Spinal cord (tissue), 10 donors: ENCODE results near the gene OR6N1. TPM values are rescaled to one million over a fixed set of nuclear protein-coding genes. Genes with fewer than 3 reads are reported as not detected.

Source experiments
- DNase-seq, 6 donors: peaks; one replicate each; pipeline versions ENCODE4 v3.0.0 to v3.0.0-alpha.2; 2013 to 2015; ENCODE audit warnings: low spot score in 6 of 6, low read depth in 4 of 6
- H3K27ac ChIP-seq: one replicate; pipeline ENCODE4 v1.5.1; 2013; ENCODE audit warnings: low read depth, low read length, control low read depth
- H3K27me3 ChIP-seq: one replicate; pipeline ENCODE4 v1.6.1; 2013; ENCODE audit warnings: low read length; ENCODE audit not compliant: control insufficient read depth, insufficient read depth
- H3K36me3 ChIP-seq: one replicate; pipeline ENCODE4 v1.6.1; 2013; ENCODE audit warnings: low read length; ENCODE audit not compliant: control insufficient read depth, insufficient read depth
- H3K4me1 ChIP-seq: one replicate; pipeline ENCODE4 v1.6.1; 2013; ENCODE audit warnings: low read length; ENCODE audit not compliant: control insufficient read depth, insufficient read depth
- H3K4me3 ChIP-seq: one replicate; pipeline ENCODE4 v1.5.1; 2013; ENCODE audit warnings: low read depth, low read length, control low read depth
- H3K9me3 ChIP-seq: one replicate; pipeline ENCODE4 v1.6.1; 2013; ENCODE audit warnings: low read length; ENCODE audit not compliant: control insufficient read depth, insufficient read depth
- WGBS: methylation state at CpG from one replicate; pipeline ENCODE4 v1.1.5; 2013; ENCODE audit warnings: missing lambda C conversion rate; ENCODE audit not compliant: insufficient coverage; 5-methylcytosine and 5-hydroxymethylcytosine counted together
- polyA plus RNA-seq, 2 donors: library from polyadenylated mRNA; unstranded; fragments of 120-200 nt; gene quantifications; one replicate each; pipeline ENCODE4 v1.2.1, GENCODE V29; 2013; ENCODE audit not compliant: insufficient read length in 2 of 2
- total RNA-seq, 2 donors: library from RNA; depleted of rRNA in 1 of 2; stranded (reverse); fragments of 120-200 nt in 1 of 2; fragments of >200 nt in 1 of 2; gene quantifications; one replicate each; pipeline versions ENCODE4 v1.2.3 to v1.2.4, GENCODE V29; 2013 to 2014
- donor health status: healthy.

The OR6N1 gene
- total and polyA plus RNA-seq, 4 donors: not detected

DNA sequence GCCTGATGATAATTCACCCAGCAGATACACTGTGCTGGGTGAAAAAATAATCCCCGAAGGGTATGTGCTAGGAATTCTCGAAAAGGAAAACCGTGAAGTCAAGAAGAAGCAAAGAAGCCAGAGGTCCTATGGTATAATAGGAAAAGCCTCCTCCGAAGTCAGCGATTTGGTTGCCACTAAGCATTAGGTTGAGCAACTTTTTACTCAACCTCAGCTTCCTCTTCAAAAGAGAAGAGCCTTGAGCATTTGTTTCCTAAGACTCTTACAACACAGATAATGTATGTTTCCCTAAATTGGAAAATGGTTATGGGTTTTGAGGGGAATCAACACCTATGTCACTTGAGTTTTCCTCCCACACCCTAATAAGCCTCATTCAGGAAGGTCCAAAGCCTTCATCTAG lies 37.9 kb upstream of the OR6N1 start:
- Histone ChIP-seq H3K4me1 (no peaks in the 10 kb centered on the region), H3K27ac (no peak overlapping the region), H3K9me3 (no peaks in the 10 kb centered on the region), H3K36me3 (no peaks in the 10 kb centered on the region), H3K27me3 (no peaks in the 10 kb centered on the region), H3K4me3 (no peak overlapping the region)
- no peak for DNase-seq
- WGBS: 100% methylated on average over 1 of the region's 5 CpGs

DNA sequence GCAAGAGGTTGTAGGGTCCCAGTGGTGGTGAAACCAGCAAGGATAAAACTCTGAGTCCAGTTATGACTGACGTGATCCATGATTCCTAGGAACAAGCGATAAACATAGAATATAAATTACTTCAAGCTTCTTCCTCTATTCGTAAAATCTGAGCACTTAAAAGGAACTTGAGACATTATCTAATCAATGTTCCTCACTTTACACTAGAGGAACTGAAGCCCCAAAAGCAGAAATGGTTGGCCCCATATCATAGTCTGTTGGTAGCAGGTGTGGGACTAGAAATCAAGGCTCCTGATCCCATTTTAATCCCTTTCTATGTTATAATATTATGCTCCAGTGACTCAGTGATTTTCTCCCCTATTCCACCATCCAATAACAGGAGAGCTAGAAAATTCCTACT lies 37.3 kb upstream of the OR6N1 start:
- Histone ChIP-seq H3K4me1 (no peaks in the 10 kb centered on the region), H3K36me3 (no peaks in the 10 kb centered on the region), H3K4me3 (no peak overlapping the region), H3K9me3 (no peaks in the 10 kb centered on the region), H3K27me3 (no peaks in the 10 kb centered on the region), H3K27ac (no peak overlapping the region)
- 100% methylated on average over 1 of the region's 3 CpGs for WGBS
- DNase-seq: no peak

DNA sequence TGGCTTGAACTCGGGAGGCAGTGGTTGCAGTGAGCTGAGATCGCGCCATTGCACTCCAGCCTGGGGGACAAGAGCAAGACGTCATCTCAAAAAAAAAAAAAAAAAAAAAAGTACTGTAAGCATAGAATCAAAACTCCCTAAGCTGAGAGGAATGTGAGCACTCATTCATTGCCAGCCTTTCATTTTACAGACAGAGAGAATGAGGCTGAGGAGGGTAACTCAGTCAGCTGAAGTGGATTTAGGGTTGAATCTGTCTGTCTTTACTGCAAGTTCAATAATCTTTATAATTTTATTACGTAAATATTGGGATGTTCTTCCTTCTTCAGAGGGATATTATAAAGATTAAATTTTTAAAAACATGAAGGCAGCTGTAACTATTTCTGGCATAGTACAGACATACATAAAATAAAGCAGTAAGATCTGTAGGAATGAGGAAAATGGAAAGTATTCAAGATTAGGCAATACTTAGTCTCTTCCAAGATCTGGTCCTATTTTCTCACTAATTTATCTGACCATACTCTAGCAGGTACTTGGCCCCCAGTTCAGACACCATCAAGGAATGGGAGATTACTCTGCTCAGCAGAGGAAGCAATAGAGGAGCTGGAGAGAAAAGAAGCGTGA lies 35.0 kb upstream of the OR6N1 start:
- no peaks in the 10 kb centered on the region for H3K27me3 ChIP-seq
- H3K4me3 ChIP-seq: no peak overlapping the region
- H3K36me3 ChIP-seq: no peaks in the 10 kb centered on the region
- no peak overlapping the region for H3K27ac ChIP-seq
- no CpG with 5 or more reads among the region's 6 CpGs for WGBS
- no peaks in the 10 kb centered on the region for H3K4me1 ChIP-seq
- no peaks in the 10 kb centered on the region for H3K9me3 ChIP-seq
- DNase-seq: no peak

DNA sequence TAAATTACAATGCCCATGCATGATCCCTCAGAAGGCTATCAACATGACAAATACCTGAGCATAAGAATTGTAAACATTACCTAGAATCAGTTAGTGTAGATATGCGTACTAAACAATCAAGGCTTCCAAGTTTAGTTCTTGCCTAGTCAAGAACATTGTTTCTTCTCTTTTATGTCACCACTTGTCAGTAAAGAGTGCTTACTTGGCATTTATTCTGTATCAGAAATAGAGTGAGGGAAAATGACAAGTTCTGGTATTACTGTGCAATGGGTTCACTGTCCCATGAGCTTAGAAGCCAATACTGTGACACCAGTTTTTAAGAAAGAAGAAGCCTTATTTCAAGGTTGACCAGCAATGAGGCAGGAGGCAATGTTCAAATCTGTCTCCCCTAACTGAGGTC lies 31.7 kb upstream of the OR6N1 start:
- Histone ChIP-seq H3K4me1 (no peaks in the 10 kb centered on the region), H3K9me3 (no peaks in the 10 kb centered on the region), H3K36me3 (no peaks in the 10 kb centered on the region), H3K27me3 (no peaks in the 10 kb centered on the region), H3K4me3 (no peak overlapping the region), H3K27ac (no peak overlapping the region)
- WGBS: no CpG with 5 or more reads among the region's 1 CpG
- DNase-seq: no peak

DNA sequence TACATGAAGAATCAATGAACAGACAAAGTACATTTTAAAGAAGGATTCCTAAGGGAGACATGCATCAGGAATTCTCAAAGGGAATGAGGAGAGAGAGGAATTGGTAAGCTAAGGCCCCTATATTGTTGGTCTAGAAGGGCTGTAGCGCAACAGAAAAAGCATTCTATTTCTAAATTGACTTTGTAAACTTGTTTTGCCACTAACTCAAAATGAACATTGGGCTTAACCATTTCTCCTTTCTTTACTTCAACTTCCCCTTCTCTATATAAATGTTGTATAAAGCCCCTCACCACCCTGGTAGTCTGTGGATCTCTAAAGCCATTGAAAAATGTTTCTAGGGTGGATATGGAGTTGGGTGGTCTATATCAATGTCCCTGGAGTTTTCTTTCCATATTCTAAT lies 29.4 kb upstream of the OR6N1 start:
- no CpG with 5 or more reads among the region's 1 CpG for WGBS
- no peak overlapping the region for H3K27ac ChIP-seq

DNA sequence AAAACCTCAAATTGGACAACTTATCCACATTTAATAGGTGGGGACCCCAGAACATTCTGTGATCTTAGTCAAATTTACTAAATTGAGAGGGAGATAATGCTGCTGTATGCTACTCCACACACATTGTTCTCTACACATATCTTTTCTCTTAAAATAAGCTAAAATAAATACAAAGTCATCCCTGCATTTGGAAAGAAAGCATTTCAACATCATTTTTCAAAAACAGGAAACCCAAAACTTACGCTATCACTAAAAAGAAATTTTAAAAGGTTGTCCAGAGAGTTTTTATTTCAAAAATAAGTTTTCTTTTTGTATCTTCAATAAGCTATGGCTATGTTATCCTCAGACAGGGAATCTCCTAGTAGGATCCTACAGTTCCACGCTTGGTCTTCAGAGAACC lies 28.5 kb upstream of the OR6N1 start:
- no peaks in the 10 kb centered on the region for H3K36me3 ChIP-seq
- H3K27ac ChIP-seq: no peak overlapping the region
- 100% methylated on average over 1 of the region's 2 CpGs for WGBS
- no peaks in the 10 kb centered on the region for H3K27me3 ChIP-seq
- no peak for DNase-seq
- H3K4me3 ChIP-seq: no peak overlapping the region
- H3K4me1 ChIP-seq: no peaks in the 10 kb centered on the region
- no peaks in the 10 kb centered on the region for H3K9me3 ChIP-seq

More for the DNA sequence above, 29.4 kb upstream of the OR6N1 start:
- Histone ChIP-seq H3K27me3 (no peaks in the 10 kb centered on the region), H3K9me3 (no peaks in the 10 kb centered on the region), H3K4me3 (no peak overlapping the region), H3K4me1 (no peaks in the 10 kb centered on the region), H3K36me3 (no peaks in the 10 kb centered on the region)
- DNase-seq: no peak

DNA sequence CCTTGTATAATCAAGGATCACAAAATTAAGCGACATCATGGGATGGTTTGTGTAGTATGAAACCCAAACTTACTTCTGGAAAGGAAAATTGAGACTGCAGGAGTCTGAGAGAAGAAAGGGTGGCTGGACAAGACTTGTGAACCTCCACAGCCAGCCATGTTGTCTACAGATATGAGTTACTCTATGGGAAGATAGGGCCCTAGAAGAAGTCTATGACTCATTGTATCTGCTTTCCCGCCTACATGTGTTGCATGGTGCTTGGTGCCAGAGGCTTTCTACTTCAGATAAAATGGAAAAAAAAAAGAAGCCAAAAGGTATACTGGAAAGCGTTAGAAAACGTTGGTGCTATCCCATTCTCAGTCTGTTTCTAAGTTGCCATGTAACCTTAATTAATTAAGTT lies 27.7 kb upstream of the OR6N1 start:
- no peak overlapping the region for H3K27ac ChIP-seq
- H3K27me3 ChIP-seq: no peaks in the 10 kb centered on the region
- no peaks in the 10 kb centered on the region for H3K9me3 ChIP-seq
- no peaks in the 10 kb centered on the region for H3K36me3 ChIP-seq
- H3K4me1 ChIP-seq: no peaks in the 10 kb centered on the region
- WGBS: 100% methylated on average over 1 of the region's 4 CpGs
- H3K4me3 ChIP-seq: no peak overlapping the region
- DNase-seq: no peak

DNA sequence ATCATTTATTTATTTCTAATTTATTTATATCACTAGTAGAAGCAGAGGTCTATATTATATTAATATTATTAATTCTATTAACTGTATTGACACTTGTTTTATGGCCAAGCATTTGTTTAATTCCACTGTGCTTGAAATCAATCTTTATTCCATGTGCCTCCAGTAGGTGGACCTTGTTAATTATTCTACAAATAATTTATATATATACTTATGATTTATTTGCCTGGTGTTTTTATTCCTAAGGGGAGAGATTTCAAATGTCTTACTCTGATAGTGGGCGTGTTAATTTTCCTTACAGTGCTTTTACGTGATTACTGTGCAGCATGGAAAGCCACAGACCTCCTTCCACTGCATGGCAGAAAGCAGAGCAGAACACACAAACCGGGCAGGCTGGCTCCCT lies 26.5 kb upstream of the OR6N1 start:
- Histone ChIP-seq H3K4me3 (no peak overlapping the region), H3K27ac (no peak overlapping the region), H3K4me1 (no peaks in the 10 kb centered on the region), H3K27me3 (no peaks in the 10 kb centered on the region), H3K9me3 (no peaks in the 10 kb centered on the region), H3K36me3 (no peaks in the 10 kb centered on the region)
- 86% methylated on average over 3 of the region's 3 CpGs for WGBS
- no peak for DNase-seq

DNA sequence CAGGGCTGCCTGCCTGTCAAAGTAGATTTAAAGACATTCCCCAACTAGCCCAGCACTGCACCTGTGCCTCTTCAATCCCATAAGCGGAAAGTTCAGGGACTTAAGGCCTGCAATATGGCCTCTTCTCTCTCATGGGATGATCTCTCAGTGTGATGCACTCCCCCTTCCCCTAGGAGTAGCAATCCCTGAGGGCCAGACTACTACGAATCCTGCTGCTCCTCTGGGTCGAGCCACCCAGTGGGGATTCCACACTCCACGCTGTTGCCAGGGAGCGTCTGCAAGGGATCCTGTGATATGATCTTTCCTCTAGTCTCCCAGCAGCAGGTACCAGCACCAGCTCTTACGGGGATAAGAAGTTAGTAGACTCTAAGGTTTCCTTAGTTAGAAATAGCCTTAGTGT lies 22.3 kb upstream of the OR6N1 start:
- H3K9me3 ChIP-seq: no peaks in the 10 kb centered on the region
- H3K4me1 ChIP-seq: no peaks in the 10 kb centered on the region
- no peak overlapping the region for H3K4me3 ChIP-seq
- H3K27me3 ChIP-seq: no peaks in the 10 kb centered on the region
- no peak overlapping the region for H3K27ac ChIP-seq
- WGBS: 68% methylated on average over 6 of the region's 6 CpGs
- H3K36me3 ChIP-seq: no peaks in the 10 kb centered on the region
- no peak for DNase-seq

DNA sequence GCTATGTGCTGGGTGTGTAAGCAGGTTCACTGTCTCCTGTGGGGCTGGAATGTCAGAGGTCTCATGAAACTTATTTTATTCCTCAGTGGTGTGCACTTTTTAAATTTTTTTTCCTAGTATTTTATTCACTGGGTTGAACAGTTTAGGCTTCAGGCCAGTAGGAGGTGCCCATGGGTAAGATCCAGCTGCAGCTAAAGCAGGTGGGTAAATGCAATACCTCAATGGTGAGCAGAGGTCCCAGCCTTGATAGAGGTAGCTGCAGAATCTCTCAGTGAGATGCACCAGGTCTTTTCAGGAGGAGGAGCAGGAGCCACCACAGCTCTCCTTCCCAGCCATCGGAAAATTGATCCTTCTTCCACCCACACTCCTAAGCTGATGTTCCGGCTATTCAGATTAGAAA lies 21.6 kb upstream of the OR6N1 start:
- H3K27me3 ChIP-seq: no peaks in the 10 kb centered on the region
- no peaks in the 10 kb centered on the region for H3K9me3 ChIP-seq
- WGBS: no CpG with 5 or more reads among the region's 2 CpGs
- H3K36me3 ChIP-seq: no peaks in the 10 kb centered on the region
- no peak overlapping the region for H3K4me3 ChIP-seq
- no peak for DNase-seq
- no peak overlapping the region for H3K27ac ChIP-seq
- no peaks in the 10 kb centered on the region for H3K4me1 ChIP-seq
